Naive thymus-derived CD4-positive, alpha-beta T cell (primary cell): ENCODE measurements around the gene CZIB. TPM values are rescaled to one million over a fixed set of nuclear protein-coding genes. Genes with fewer than 3 reads are reported as not detected.

Experiments used
- ATAC-seq: fragments of 150-1000 bp; cut with Tn5 transposase; 2 replicates; pipeline ENCODE4 v1.10.0; 2021; ENCODE audit warnings: mild to moderate bottlenecking, moderate library complexity
- CTCF ChIA-PET: fragments of 350-600 bp; sonication (Branson Sonifier 250); formaldehyde crosslinking; loops from one replicate; lab custom pipeline; 2021; ENCODE audit warnings: antibody characterized with exemption; lab: Charles Lee
- POLR2A ChIA-PET: fragments of 350-600 bp; sonication (Branson Sonifier 250); formaldehyde crosslinking; loops from one replicate; lab custom pipeline; 2021; ENCODE audit warnings: antibody characterized with exemption, inconsistent platforms; lab: Charles Lee
- DNase-seq, 9 donors: peaks; one replicate each; pipeline versions ENCODE4 v3.0.0 to v3.0.0-alpha.2; 2020 to 2022; ENCODE audit warnings: mixed read lengths in 1 of 9
- H3K27ac ChIP-seq: one replicate; pipeline ENCODE4 v1.7.0; 2013; ENCODE audit warnings: mild to moderate bottlenecking, low read depth, low read length, moderate library complexity
- H3K27me3 ChIP-seq, 2 donors: one replicate each; pipeline ENCODE4 v1.7.0; 2013; ENCODE audit warnings: low read length in 2 of 2, mild to moderate bottlenecking in 2 of 2, moderate library complexity in 2 of 2; ENCODE audit not compliant: control insufficient read depth in 2 of 2, insufficient read depth in 2 of 2
- H3K36me3 ChIP-seq, 3 experiments: 1 replicate in 2 of 3; 2 replicates in 1 of 3; pipeline ENCODE4 v1.7.0; 2013; ENCODE audit warnings: low read length in 3 of 3, mild to moderate bottlenecking in 3 of 3, moderate library complexity in 1 of 3; ENCODE audit not compliant: insufficient read depth in 3 of 3, control insufficient read depth in 2 of 3
- H3K4me1 ChIP-seq, 2 donors: one replicate each; pipeline ENCODE4 v1.7.0; 2013; ENCODE audit warnings: low read length in 2 of 2, mild to moderate bottlenecking in 2 of 2, moderate library complexity in 1 of 2; ENCODE audit not compliant: control insufficient read depth in 2 of 2, insufficient read depth in 2 of 2
- H3K4me3 ChIP-seq: 2 replicates; pipeline ENCODE4 v1.7.0; 2013; ENCODE audit warnings: mild to moderate bottlenecking, low read length
- H3K9me3 ChIP-seq, 3 experiments: 1 replicate in 2 of 3; 2 replicates in 1 of 3; pipeline ENCODE4 v1.7.0; 2013; ENCODE audit warnings: low read length in 3 of 3; ENCODE audit not compliant: control insufficient read depth in 2 of 3
- H3K27ac Mint-ChIP-seq, 9 donors: one replicate each; pipeline ENCODE4 v1.8.0; 2020 to 2022; ENCODE audit warnings: mixed read lengths in 9 of 9, mild to moderate bottlenecking in 8 of 9, moderate library complexity in 5 of 9, inconsistent platforms in 2 of 9
- H3K27me3 Mint-ChIP-seq, 5 donors: one replicate each; pipeline ENCODE4 v1.8.0; 2021 to 2022; ENCODE audit warnings: mixed read lengths in 5 of 5, mild to moderate bottlenecking in 1 of 5
- H3K36me3 Mint-ChIP-seq, 5 donors: one replicate each; pipeline ENCODE4 v1.8.0; 2020 to 2022; ENCODE audit warnings: mixed read lengths in 5 of 5, mild to moderate bottlenecking in 3 of 5, inconsistent platforms in 1 of 5
- H3K4me1 Mint-ChIP-seq, 7 donors: one replicate each; pipeline ENCODE4 v1.8.0; 2020 to 2022; ENCODE audit warnings: mixed read lengths in 7 of 7, mild to moderate bottlenecking in 3 of 7, inconsistent platforms in 1 of 7
- H3K4me3 Mint-ChIP-seq, 10 donors: one replicate each; pipeline ENCODE4 v1.8.0; 2020 to 2022; ENCODE audit warnings: mild to moderate bottlenecking in 10 of 10, mixed read lengths in 10 of 10, moderate library complexity in 6 of 10, inconsistent platforms in 2 of 10
- H3K9me3 Mint-ChIP-seq, 11 donors: one replicate each; pipeline ENCODE4 v1.8.0; 2020 to 2022; ENCODE audit warnings: mixed read lengths in 11 of 11, mild to moderate bottlenecking in 4 of 11, inconsistent platforms in 1 of 11, moderate library complexity in 1 of 11
- intact Hi-C, 2 donors: fragments of 100-400 bp; cut with micrococcal nuclease; formaldehyde crosslinking; loops; one replicate each; pipeline ENCODE4 v1.15.1; 2023
- polyA plus RNA-seq, 2 donors: library from polyadenylated mRNA; unstranded; fragments of 300-500 nt; fragmentation: Illumina TruSeq; gene quantifications; one replicate each; pipeline ENCODE4 v1.2.3, GENCODE V29; 2021
- total RNA-seq, 6 experiments: library from RNA in 5 of 6; stranded (reverse) in 5 of 6; gene quantifications; 1 replicate in 5 of 6; 2 replicates in 1 of 6; pipeline ENCODE4 v1.2.3 and lab custom pipeline; 2021 to 2026

The CZIB gene
- total RNA-seq (10 to 100 TPM; 41.9 to 94.9 (median 51.4) TPM), polyA plus RNA-seq (10 to 100 TPM; 77.5 to 80.1 TPM), total RNA-seq (lab: John Stamatoyannopoulos, UW) (35.5 reads per million, percentile 64 among the genes with 10 or more reads in this experiment)

DNA sequence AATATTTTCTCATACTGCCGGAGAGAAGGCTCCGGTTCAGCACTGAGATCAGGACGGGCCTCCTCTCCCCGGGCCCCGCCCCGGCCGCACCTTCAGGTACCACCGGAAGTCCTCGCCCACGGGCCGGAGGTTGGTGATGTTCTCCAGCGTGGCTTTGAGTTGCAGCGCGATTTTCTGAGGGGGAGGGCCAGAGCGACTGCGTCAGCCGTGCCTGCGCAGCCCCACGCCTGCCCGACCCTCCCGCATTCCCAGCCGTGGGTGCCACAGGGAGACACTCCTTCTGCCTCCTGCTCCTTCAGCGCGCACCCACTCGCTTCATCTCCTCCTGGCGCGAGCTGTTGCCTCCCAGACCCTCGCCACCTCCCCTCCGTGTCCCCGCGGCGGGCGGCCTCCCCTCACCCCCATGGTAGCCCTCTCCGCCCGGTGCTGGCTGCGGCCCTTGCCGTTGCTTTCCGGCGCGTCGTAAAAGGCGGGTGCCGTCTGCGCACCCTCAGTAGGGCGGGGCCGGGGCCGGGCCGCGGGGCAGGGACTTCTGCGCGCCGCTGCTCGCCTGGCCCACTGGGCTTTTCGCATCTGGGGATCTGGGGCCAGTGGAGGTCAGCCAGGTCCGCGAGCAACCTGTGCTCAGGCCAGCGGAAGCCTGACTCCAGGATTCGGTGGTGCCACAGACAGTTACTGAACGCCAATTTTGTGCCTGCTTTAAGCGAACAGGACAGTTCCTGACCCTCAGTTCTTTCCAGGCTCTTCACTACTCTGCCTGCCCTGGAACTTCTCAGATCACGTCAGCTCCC, at the start of gene CZIB:
Gene CZIB, minus strand, starts transcription at position 464 of the 791 bp plus-strand sequence. Its CDS starts 59 bp downstream, at position 405.
- ChIA-PET CTCF (interaction anchor here (0.6 to 0.7 kb wide), 2 partner anchors 8 to 16 kb away, joined by 3 to 4 read pairs; no protein-coding TSS in a partner anchor), POLR2A (interaction anchor here (1.0 to 4.4 kb wide), 6 partner anchors 8 to 1490 kb away, joined by 3 to 42 read pairs (median 4); partner anchors contain the start of genes CPT2 and MAGOH)
- DNase-seq = peak; percentile 85 to 97 (median 92)
- no peaks in the 10 kb centered on the region for H3K27me3 ChIP-seq
- peaks cover 0 to 12% (median 3%) of the 10 kb centered on the region in 5 donors for H3K36me3 Mint-ChIP-seq
- H3K4me3 ChIP-seq = peak within 1 kb of the TSS; percentile 80
- H3K9me3 ChIP-seq = no peaks in the 10 kb centered on the region
- H3K9me3 Mint-ChIP-seq = peaks cover 0 to 6% (median 0%) of the 10 kb centered on the region in 11 donors
- peak; percentile 97 for ATAC-seq
- intact Hi-C loops = loop anchor here (1.0 to 10.0 kb wide), 9 partner anchors 18 to 1997 kb away; partner anchors contain the start of genes BTF3L4 (in 2 of the 2), CPT2 (in 2 of the 2), MAGOH (in 2 of the 2) and TXNDC12 (in 2 of the 2)
- peak within 1 kb of the TSS; percentile 99 for H3K27ac ChIP-seq
- no peaks in the 10 kb centered on the region for H3K27me3 Mint-ChIP-seq
- H3K4me3 Mint-ChIP-seq = peak within 1 kb of the TSS; percentile 83 to 94 (median 92)
- H3K4me1 Mint-ChIP-seq = peaks cover 15 to 31% (median 26%) of the 10 kb centered on the region in 7 donors
- H3K27ac Mint-ChIP-seq = peak within 1 kb of the TSS; percentile 91 to 98 (median 96)
- H3K36me3 ChIP-seq = peaks cover 3 to 34% (median 5%) of the 10 kb centered on the region in 3 experiments
- peaks cover 15% of the 10 kb centered on the region in 2 donors for H3K4me1 ChIP-seq

DNA sequence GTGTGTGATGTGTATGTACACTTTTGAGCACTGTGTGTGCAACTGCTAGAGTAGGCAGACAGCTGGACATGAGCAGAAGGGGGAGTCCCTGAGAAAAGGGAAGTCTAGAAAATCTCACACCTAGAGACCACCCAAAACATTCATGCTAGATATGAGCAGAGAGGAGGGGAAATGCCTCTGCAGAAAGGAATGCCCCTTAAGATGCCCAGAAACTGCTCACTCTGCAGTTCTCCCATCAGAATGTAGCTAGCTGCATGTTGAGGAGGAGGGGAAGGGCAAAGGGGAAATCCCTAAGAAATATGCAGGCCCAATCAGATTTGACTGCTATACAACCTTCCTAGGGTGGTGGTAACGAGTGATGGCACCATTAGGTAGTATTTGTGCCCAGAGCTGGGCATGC, 49.7 kb upstream of the CZIB start:
- ATAC-seq = no peak
- peaks cover 0 to 11% (median 7%) of the 10 kb centered on the region in 5 donors for H3K36me3 Mint-ChIP-seq

DNA sequence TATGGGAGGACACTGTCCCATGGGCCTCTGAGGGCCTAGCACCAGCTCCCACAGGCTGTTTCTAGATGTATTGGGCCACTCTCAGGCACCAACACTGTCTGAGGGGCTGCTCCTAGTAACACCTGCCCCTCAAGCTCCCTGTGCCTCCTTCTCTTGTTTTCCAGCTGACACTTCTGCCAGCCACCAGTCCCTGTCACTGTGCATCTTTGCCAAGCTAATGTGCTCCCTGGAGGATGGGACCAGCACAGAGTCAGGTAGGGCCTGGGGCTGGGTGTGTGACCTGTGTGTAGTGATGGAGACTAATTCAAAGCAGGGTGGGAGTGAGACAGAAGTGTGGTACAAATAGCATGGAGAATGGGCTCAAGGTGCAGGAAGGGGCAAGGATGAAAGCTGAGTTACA, 47.3 kb upstream of the CZIB start:
- Histone ChIP-seq H3K9me3 (no peaks in the 10 kb centered on the region), H3K36me3 (peaks cover 0 to 10% (median 0%) of the 10 kb centered on the region in 3 experiments), H3K27ac (no peak overlapping the region), H3K4me3 (no peak overlapping the region), H3K4me1 (no peaks in the 10 kb centered on the region), H3K27me3 (no peaks in the 10 kb centered on the region)
- no peak for ATAC-seq
- intact Hi-C loops = no loop called here
- Mint-ChIP-seq H3K9me3 (no peaks in the 10 kb centered on the region), H3K4me3 (no peak overlapping the region), H3K36me3 (peaks cover 0 to 17% (median 13%) of the 10 kb centered on the region in 5 donors), H3K27ac (no peak overlapping the region), H3K27me3 (no peaks in the 10 kb centered on the region), H3K4me1 (no peaks in the 10 kb centered on the region)
- DNase-seq = no peak
- ChIA-PET POLR2A (interaction anchor here (0.5 kb wide), 1 partner anchor 987 kb away, joined by 3 read pairs; no protein-coding TSS in a partner anchor), CTCF (interaction anchor here (0.6 to 1.1 kb wide), 3 partner anchors 11 to 812 kb away, joined by 3 to 4 read pairs (median 4); no protein-coding TSS in a partner anchor)

More for the DNA sequence above, 49.7 kb upstream of the CZIB start:
- Mint-ChIP-seq H3K27me3 (no peaks in the 10 kb centered on the region), H3K4me3 (no peak overlapping the region), H3K4me1 (no peaks in the 10 kb centered on the region), H3K9me3 (no peaks in the 10 kb centered on the region), H3K27ac (peak overlapping the region in 1 of 9 donors; percentile 3)
- Histone ChIP-seq H3K9me3 (no peaks in the 10 kb centered on the region), H3K4me1 (no peaks in the 10 kb centered on the region), H3K4me3 (no peak overlapping the region), H3K27ac (no peak overlapping the region), H3K27me3 (no peaks in the 10 kb centered on the region), H3K36me3 (peaks cover 0 to 2% (median 0%) of the 10 kb centered on the region in 3 experiments)
- POLR2A ChIA-PET = interaction anchor here (0.5 kb wide), 1 partner anchor 724 kb away, joined by 7 read pairs; no protein-coding TSS in a partner anchor
- CTCF ChIA-PET = interaction anchor here (0.5 to 1.5 kb wide), 2 partner anchors 8 to 120 kb away, joined by 6 to 8 read pairs; no protein-coding TSS in a partner anchor
- intact Hi-C loops = no loop called here
- no peak for DNase-seq

DNA sequence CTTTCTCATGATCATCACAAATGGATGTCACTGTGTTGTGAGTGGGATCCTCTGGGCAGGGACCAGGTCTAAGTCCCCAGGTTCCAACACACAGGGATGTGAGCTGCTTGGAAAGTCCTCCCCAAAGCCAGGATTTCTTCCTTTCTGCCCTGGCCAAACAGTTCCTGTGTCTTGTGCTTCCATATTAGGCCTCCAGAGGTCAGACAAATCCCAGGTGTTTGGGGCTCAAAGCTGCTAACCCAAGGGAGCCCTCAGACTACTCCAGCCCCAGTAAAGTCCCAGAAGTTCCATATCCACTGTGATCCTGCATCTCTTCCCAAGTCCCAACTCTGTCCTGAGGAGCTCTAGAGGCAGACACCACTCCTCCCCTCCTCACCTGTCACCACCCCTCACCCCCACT, 45.6 kb upstream of the CZIB start:
- no peaks in the 10 kb centered on the region for H3K27me3 ChIP-seq
- peaks cover 0 to 17% (median 0%) of the 10 kb centered on the region in 3 experiments for H3K36me3 ChIP-seq
- Mint-ChIP-seq H3K9me3 (no peaks in the 10 kb centered on the region), H3K27me3 (no peaks in the 10 kb centered on the region), H3K36me3 (peaks cover 0 to 23% (median 16%) of the 10 kb centered on the region in 5 donors), H3K27ac (no peak overlapping the region), H3K4me1 (no peaks in the 10 kb centered on the region), H3K4me3 (no peak overlapping the region)
- CTCF ChIA-PET = no interaction called here
- no peaks in the 10 kb centered on the region for H3K9me3 ChIP-seq
- POLR2A ChIA-PET = no interaction called here
- no peak for ATAC-seq
- no peak overlapping the region for H3K4me3 ChIP-seq
- H3K27ac ChIP-seq = no peak overlapping the region
- DNase-seq = no peak
- H3K4me1 ChIP-seq = no peaks in the 10 kb centered on the region
- intact Hi-C loops = no loop called here

GRCh38 chr1:53265581-53265980, 45.1 kb upstream of the CZIB start:
- Mint-ChIP-seq H3K27me3 (no peaks in the 10 kb centered on the region), H3K4me1 (no peaks in the 10 kb centered on the region), H3K36me3 (peaks cover 3 to 25% (median 19%) of the 10 kb centered on the region in 5 donors), H3K4me3 (no peak overlapping the region), H3K27ac (no peak overlapping the region), H3K9me3 (no peaks in the 10 kb centered on the region)
- no peak for ATAC-seq
- intact Hi-C loops = no loop called here
- Histone ChIP-seq H3K36me3 (peaks cover 0 to 17% (median 0%) of the 10 kb centered on the region in 3 experiments), H3K4me3 (no peak overlapping the region), H3K9me3 (no peaks in the 10 kb centered on the region), H3K27ac (no peak overlapping the region), H3K27me3 (no peaks in the 10 kb centered on the region), H3K4me1 (no peaks in the 10 kb centered on the region)
- POLR2A ChIA-PET = no interaction called here
- DNase-seq = no peak
- CTCF ChIA-PET = no interaction called here

DNA sequence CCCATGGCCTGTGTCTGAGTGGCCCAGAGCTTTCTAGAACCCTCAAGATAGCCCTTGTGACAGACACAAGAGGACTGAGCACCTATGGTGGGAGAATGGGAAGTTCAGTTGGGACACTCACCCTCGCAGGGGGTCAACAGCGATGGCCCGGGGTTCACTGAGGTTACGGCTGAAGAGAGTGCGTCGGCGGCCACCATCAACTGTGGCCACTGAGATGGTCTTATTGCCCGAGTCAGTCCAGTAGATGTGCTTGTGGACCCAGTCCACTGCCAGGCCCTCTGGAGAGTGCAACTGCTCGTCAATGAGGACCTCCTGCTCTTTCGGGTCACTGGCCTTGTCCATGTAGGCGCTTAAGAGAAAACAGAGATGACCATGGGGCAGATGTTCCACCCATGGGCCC, 43.6 kb upstream of the CZIB start:
- H3K27me3 Mint-ChIP-seq = no peaks in the 10 kb centered on the region
- DNase-seq (no peak), ATAC-seq (no peak)
- Histone ChIP-seq H3K4me3 (no peak overlapping the region), H3K27ac (no peak overlapping the region), H3K4me1 (no peaks in the 10 kb centered on the region), H3K9me3 (no peaks in the 10 kb centered on the region), H3K36me3 (peaks cover 0 to 17% (median 0%) of the 10 kb centered on the region in 3 experiments), H3K27me3 (no peaks in the 10 kb centered on the region)
- intact Hi-C loops = no loop called here
- H3K4me3 Mint-ChIP-seq = no peak overlapping the region
- peaks cover 4 to 26% (median 17%) of the 10 kb centered on the region in 5 donors for H3K36me3 Mint-ChIP-seq
- no peak overlapping the region for H3K27ac Mint-ChIP-seq
- CTCF ChIA-PET = interaction anchor here (0.6 kb wide), 1 partner anchor 362 kb away, joined by 4 read pairs; no protein-coding TSS in a partner anchor
- no peaks in the 10 kb centered on the region for H3K4me1 Mint-ChIP-seq
- no peaks in the 10 kb centered on the region for H3K9me3 Mint-ChIP-seq
- POLR2A ChIA-PET = no interaction called here
